HG03108 (cell line): ENCODE measurements around the gene ZNF432.
A peak's percentile ranks its signal among the peaks of the same experiment; 100 is the strongest.

ENCODE experiments used
- ATAC-seq: cut with Tn5 transposase; IDR thresholded peaks from one replicate; pipeline ENCODE4 v1.9.1; 2021; ENCODE audit warnings: moderate library complexity; ENCODE audit not compliant: unreplicated experiment

Gene ZNF432

GRCh38 chr19:52010674-52011073, 38.0 kb downstream of the ZNF432 start:
- no peak for ATAC-seq

GRCh38 chr19:52007806-52008557, 40.7 kb downstream of the ZNF432 start, which contains the start of gene ZNF615:
Gene ZNF615, minus strand, starts transcription at chr19:52008211. Its CDS starts 4,500 bp downstream, at chr19:52003711.
- peak; percentile 92 for ATAC-seq

- no peak for ATAC-seq
Measured at GRCh38 chr19:52007451-52007805, 41.2 kb downstream of the ZNF432 start.

- ATAC-seq, result no peak
Measured at GRCh38 chr19:51994048-51994644, 54.5 kb downstream of the ZNF432 start.

GRCh38 chr19:51993422-51993821, 55.2 kb downstream of the ZNF432 start:
- no peak for ATAC-seq

- ATAC-seq, result peak; percentile 87
Measured at GRCh38 chr19:51986309-51987291, 62.0 kb downstream of the ZNF432 start, which contains the start of gene ZNF350. Gene ZNF350, minus strand, starts transcription at chr19:51986840. Its CDS starts 12,480 bp downstream, at chr19:51974360.

- no peak for ATAC-seq
Measured at GRCh38 chr19:51983361-51983760, 65.3 kb downstream of the ZNF432 start.
